MM.1S (cell line): Measurements from ENCODE around the gene HIPK4.

Experiments used
- DNase-seq: peaks from one replicate; pipeline ENCODE4 v3.0.0-alpha.2; 2015
- H2AFZ ChIP-seq: fragments of 300-600 bp; sonication (generic); 2 replicates; pipeline ENCODE4 v1.6.0; 2016; ENCODE audit warnings: antibody characterized with exemption, low read length
- H3F3A ChIP-seq: fragments of 300-600 bp; sonication (generic); 2 replicates; pipeline ENCODE4 v1.6.1; 2016; ENCODE audit warnings: mild to moderate bottlenecking, antibody characterized with exemption, low read length, moderate library complexity, mixed read lengths; ENCODE audit not compliant: insufficient read depth
- H3K27ac ChIP-seq: fragments of 300-600 bp; sonication (generic); 2 replicates; pipeline ENCODE4 v1.5.1; 2016; ENCODE audit warnings: mild to moderate bottlenecking, low read length
- H3K27me3 ChIP-seq: fragments of 300-600 bp; sonication (generic); replicated peaks from 2 replicates; pipeline ENCODE4 v1.6.0; 2016; ENCODE audit warnings: low read length; ENCODE audit not compliant: insufficient read depth
- H3K36me3 ChIP-seq: fragments of 300-600 bp; sonication (generic); replicated peaks from 2 replicates; pipeline ENCODE4 v1.6.1; 2016; ENCODE audit warnings: mild to moderate bottlenecking, low read length, mixed read lengths; ENCODE audit not compliant: insufficient read depth
- H3K4me1 ChIP-seq: fragments of 300-600 bp; sonication (generic); 2 replicates; pipeline ENCODE4 v1.6.1; 2016; ENCODE audit warnings: low read length, mixed read lengths
- H3K4me2 ChIP-seq: fragments of 300-600 bp; sonication (generic); 2 replicates; pipeline ENCODE4 v1.6.0; 2016; ENCODE audit warnings: low read depth, low read length
- H3K4me3 ChIP-seq: fragments of 300-600 bp; sonication (generic); 2 replicates; pipeline ENCODE4 v1.5.1; 2016; ENCODE audit warnings: low read length, mixed read lengths
- H3K79me2 ChIP-seq: fragments of 300-600 bp; sonication (generic); 2 replicates; pipeline ENCODE4 v1.6.1; 2016; ENCODE audit warnings: mixed run types, low read length, mixed read lengths
- H3K9ac ChIP-seq: fragments of 300-600 bp; sonication (generic); 2 replicates; pipeline ENCODE4 v1.6.1; 2016; ENCODE audit warnings: low read length, mixed read lengths
- H3K9me2 ChIP-seq: fragments of 300-600 bp; sonication (generic); replicated peaks from 2 replicates; pipeline ENCODE4 v1.6.1; 2016; ENCODE audit warnings: mild to moderate bottlenecking, low read length, mixed read lengths; ENCODE audit not compliant: insufficient read depth
- H3K9me3 ChIP-seq: fragments of 300-600 bp; sonication (generic); replicated peaks from 2 replicates; pipeline ENCODE4 v1.6.1; 2016; ENCODE audit warnings: mild to moderate bottlenecking, low read length, mixed read lengths; ENCODE audit not compliant: insufficient read depth
- H4K20me1 ChIP-seq: fragments of 300-600 bp; sonication (generic); 2 replicates; pipeline ENCODE4 v1.6.1; 2016; ENCODE audit warnings: mild to moderate bottlenecking, low read length, moderate library complexity, mixed read lengths; ENCODE audit not compliant: insufficient read depth
- EZH2 ChIP-seq: fragments of 300-600 bp; sonication (generic); optimal IDR thresholded peaks from 2 replicates; pipeline ENCODE3; 2017; ENCODE audit warnings: low read depth, mild to moderate bottlenecking, antibody characterized with exemption, low read length, mixed read lengths
- EZH2phosphoT487 ChIP-seq: fragments of 300-600 bp; sonication (generic); IDR thresholded peaks from 2 replicates; pipeline ENCODE4 v1.6.1; 2018; ENCODE audit warnings: antibody characterized with exemption, low read length
- TF ChIP-seq, protein P1 (sequence below): fragments of 300-600 bp; sonication (generic); IDR thresholded peaks from 2 replicates; pipeline ENCODE4 v1.5.1; 2016; ENCODE audit warnings: antibody characterized with exemption, low read length, mixed read lengths

HIPK4 gene

DNA sequence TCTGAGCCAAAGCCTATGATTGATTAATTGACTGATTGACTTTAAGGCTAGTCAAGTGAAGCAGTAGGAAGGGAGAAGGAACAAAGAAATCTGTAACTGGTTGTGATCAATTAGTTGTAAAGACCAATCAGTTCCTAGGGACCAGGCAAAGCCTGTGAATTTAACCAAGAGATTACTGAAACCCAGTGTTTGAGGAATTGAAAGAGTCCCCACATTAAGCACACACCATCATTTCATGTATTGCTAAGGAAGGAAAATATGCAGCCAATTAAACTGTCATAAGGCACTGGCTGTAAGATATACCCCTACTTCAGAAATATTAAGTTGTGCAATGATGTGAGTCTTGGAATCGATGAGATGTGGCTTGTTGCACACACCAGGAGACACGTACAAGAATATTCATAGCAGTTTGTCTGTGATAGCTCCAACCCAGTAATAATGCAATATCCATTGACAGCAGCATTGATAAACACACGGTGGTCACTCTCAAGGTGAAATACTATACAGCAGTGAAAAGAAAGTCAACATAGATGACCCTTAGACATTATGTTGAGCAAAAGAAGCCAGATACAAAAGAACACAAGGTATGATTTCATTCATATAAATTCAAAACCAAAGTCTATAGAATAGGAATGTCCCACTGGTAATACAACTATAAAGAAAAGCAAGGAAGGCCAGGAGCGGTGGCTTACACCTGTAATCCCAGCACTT is 50.8 kb downstream of the HIPK4 start:
- Histone ChIP-seq H3K79me2 (peaks cover 38% of the 10 kb centered on the region), H3K36me3 (no peaks in the 10 kb centered on the region; the same call in 1 of the 2 replicates), H3F3A (no peaks in the 10 kb centered on the region), H3K27ac (no peak overlapping the region), H3K27me3 (no peaks in the 10 kb centered on the region), H3K4me2 (no peak overlapping the region), H3K9ac (no peak overlapping the region), H2AFZ (no peak overlapping the region), H3K4me1 (no peaks in the 10 kb centered on the region), H3K4me3 (no peak overlapping the region), H4K20me1 (no peaks in the 10 kb centered on the region), H3K9me2 (no peaks in the 10 kb centered on the region), H3K9me3 (no peaks in the 10 kb centered on the region)
- TF ChIP-seq EZH2phosphoT487 (no peak), EZH2 (no peak)
- TF ChIP-seq, protein P1, sequence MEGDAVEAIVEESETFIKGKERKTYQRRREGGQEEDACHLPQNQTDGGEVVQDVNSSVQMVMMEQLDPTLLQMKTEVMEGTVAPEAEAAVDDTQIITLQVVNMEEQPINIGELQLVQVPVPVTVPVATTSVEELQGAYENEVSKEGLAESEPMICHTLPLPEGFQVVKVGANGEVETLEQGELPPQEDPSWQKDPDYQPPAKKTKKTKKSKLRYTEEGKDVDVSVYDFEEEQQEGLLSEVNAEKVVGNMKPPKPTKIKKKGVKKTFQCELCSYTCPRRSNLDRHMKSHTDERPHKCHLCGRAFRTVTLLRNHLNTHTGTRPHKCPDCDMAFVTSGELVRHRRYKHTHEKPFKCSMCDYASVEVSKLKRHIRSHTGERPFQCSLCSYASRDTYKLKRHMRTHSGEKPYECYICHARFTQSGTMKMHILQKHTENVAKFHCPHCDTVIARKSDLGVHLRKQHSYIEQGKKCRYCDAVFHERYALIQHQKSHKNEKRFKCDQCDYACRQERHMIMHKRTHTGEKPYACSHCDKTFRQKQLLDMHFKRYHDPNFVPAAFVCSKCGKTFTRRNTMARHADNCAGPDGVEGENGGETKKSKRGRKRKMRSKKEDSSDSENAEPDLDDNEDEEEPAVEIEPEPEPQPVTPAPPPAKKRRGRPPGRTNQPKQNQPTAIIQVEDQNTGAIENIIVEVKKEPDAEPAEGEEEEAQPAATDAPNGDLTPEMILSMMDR, result no peak
- DNase-seq, result no peak

DNA sequence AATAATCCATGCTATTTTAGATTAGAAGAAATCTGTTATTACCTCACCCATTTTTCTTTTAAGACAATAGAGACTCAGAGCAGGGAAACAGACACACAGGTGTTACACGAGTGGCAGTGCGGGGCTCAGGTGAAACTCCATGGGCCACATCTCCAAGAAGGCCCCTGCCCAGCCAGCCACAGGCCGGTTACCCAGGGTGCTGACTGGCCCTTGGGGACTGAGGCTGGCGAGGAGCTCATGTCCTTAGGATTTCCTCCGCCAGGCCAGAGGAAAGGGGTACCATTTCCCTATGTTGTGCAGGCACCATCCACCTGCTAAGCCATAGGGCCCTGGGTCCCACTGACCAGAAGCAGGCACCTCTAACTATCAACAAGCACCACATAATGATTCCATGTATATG is 52.4 kb downstream of the HIPK4 start:
- Histone ChIP-seq H3F3A (no peaks in the 10 kb centered on the region), H3K9me2 (no peaks in the 10 kb centered on the region), H3K4me2 (no peak overlapping the region), H3K27ac (no peak overlapping the region), H3K4me1 (no peaks in the 10 kb centered on the region), H3K36me3 (peaks cover 2% of the 10 kb centered on the region; the same call in 1 of the 2 replicates), H4K20me1 (no peaks in the 10 kb centered on the region), H3K9me3 (no peaks in the 10 kb centered on the region), H3K27me3 (no peaks in the 10 kb centered on the region), H3K79me2 (peaks cover 30% of the 10 kb centered on the region), H2AFZ (no peak overlapping the region), H3K9ac (no peak overlapping the region), H3K4me3 (no peak overlapping the region)
- no peak for TF ChIP-seq EZH2phosphoT487
- TF ChIP-seq, protein P1, result no peak
- no peak for TF ChIP-seq EZH2
- no peak for DNase-seq

DNA sequence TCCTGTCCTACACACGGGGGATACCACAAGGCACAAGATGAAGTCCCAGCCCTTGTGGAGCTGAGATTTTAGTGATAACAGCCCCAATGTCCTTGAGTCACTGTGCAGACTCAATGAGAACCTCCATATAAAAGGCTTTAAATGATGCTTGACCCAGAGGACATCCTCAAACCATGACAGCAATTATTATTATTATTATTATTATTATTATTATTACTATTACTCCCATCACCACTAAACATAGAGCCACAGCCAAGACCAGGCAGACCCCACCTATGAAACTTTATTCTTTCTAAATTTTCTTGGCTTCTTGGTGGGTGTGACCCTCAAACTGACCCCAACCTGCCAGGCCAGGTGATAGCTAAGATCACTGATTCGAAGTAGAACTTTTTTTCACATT is 52.9 kb downstream of the HIPK4 start:
- no peaks in the 10 kb centered on the region for H4K20me1 ChIP-seq
- H3K9me2 ChIP-seq, result no peaks in the 10 kb centered on the region
- H3K4me1 ChIP-seq, result no peaks in the 10 kb centered on the region
- H3K4me2 ChIP-seq, result no peak overlapping the region
- H3F3A ChIP-seq, result no peaks in the 10 kb centered on the region
- H3K36me3 ChIP-seq, result peaks cover 2% of the 10 kb centered on the region; the same call in 1 of the 2 replicates
- no peak overlapping the region for H3K27ac ChIP-seq
- H3K4me3 ChIP-seq, result no peak overlapping the region
- no peak overlapping the region for H3K9ac ChIP-seq
- peaks cover 25% of the 10 kb centered on the region for H3K79me2 ChIP-seq
- H3K27me3 ChIP-seq, result no peaks in the 10 kb centered on the region
- H2AFZ ChIP-seq, result no peak overlapping the region
- no peak for TF ChIP-seq EZH2
- TF ChIP-seq, protein P1, result no peak
- TF ChIP-seq EZH2phosphoT487, result no peak
- DNase-seq, result no peak
- no peaks in the 10 kb centered on the region for H3K9me3 ChIP-seq
